Measurements from ENCODE around the gene ADCY2.

GRCh38 chr5:7495131-7495517 is 99.2 kb downstream of the ADCY2 start:
- TF ChIP-seq CTCF (IDR thresholded peaks at IDR 0.05), result no peak
- no peak for TF ChIP-seq GABPA (IDR thresholded peaks at IDR 0.05; ENCODE audit: low read depth)
- TF ChIP-seq EP300 (IDR thresholded peaks at IDR 0.05; ENCODE audit: borderline replicate concordance in 1 of 2, low read depth in 1 of 2, low read length in 1 of 2), result no peak
- TF ChIP-seq TCF12 (IDR thresholded peaks at IDR 0.05), result no peak
- no peak for TF ChIP-seq CHD2 (IDR thresholded peaks at IDR 0.05; ENCODE audit: low read length, partially characterized antibody)
- TF ChIP-seq RAD21 (IDR thresholded peaks at IDR 0.05; ENCODE audit: low read length), result no peak
- TF ChIP-seq REST (IDR thresholded peaks at IDR 0.05; ENCODE audit: low read depth, low read length), result no peak
- no peak for TF ChIP-seq RXRA (IDR thresholded peaks at IDR 0.05; ENCODE audit: borderline replicate concordance, low read depth)
- no peak for TF ChIP-seq MEF2A (IDR thresholded peaks at IDR 0.05; ENCODE audit: borderline replicate concordance, low read depth)
- TF ChIP-seq SIN3A (IDR thresholded peaks at IDR 0.05; ENCODE audit: borderline replicate concordance, low read depth, low read length), result no peak
- TF ChIP-seq MAX (IDR thresholded peaks at IDR 0.05; ENCODE audit: low read depth), result no peak

All from SK-N-SH (cell line).